GM12872 (cell line): ENCODE measurements around the gene APPL1.

Source experiments
- CTCF ChIP-seq: IDR thresholded peaks from 3 replicates; pipeline ENCODE4 v1.5.1; 2011; ENCODE audit warnings: low read depth, mild to moderate bottlenecking, low read length, moderate library complexity; ENCODE audit not compliant: insufficient read depth

APPL1 gene

GRCh38 chr3:57227204-57227929, at the start of gene APPL1:
APPL1 (plus strand) TSS chr3:57227729; CDS start chr3:57227884, 155 bp downstream.
- no peak for TF ChIP-seq CTCF

GRCh38 chr3:57179580-57180410, 47.7 kb upstream of the APPL1 start:
- peak; percentile 42; the same call in 2 of the 3 replicates for TF ChIP-seq CTCF

GRCh38 chr3:57184526-57184925, 43.0 kb upstream of the APPL1 start:
- no peak for TF ChIP-seq CTCF

GRCh38 chr3:57192028-57192427, 35.5 kb upstream of the APPL1 start:
- no peak for TF ChIP-seq CTCF

GRCh38 chr3:57194641-57195040, 32.9 kb upstream of the APPL1 start:
- no peak for TF ChIP-seq CTCF

GRCh38 chr3:57199895-57200297, 27.6 kb upstream of the APPL1 start, which contains the start of gene HESX1:
HESX1 (minus strand) TSS chr3:57199978; CDS start chr3:57199918, 60 bp downstream.
- no peak for TF ChIP-seq CTCF

GRCh38 chr3:57206423-57206822, 21.1 kb upstream of the APPL1 start:
- no peak for TF ChIP-seq CTCF
